Muscle layer of colon (tissue), 2 donors: ENCODE results near the gene PLAU.

Experiments used
- H3K27ac ChIP-seq: one replicate; pipeline ENCODE4 v1.7.0; 2013; ENCODE audit warnings: low read depth, mild to moderate bottlenecking, low read length, moderate library complexity
- H3K27me3 ChIP-seq, 2 donors: one replicate each; pipeline ENCODE4 v1.7.0; 2013; ENCODE audit warnings: low read length in 2 of 2, mild to moderate bottlenecking in 2 of 2; ENCODE audit not compliant: insufficient read depth in 2 of 2, control insufficient read depth in 1 of 2
- H3K36me3 ChIP-seq: one replicate; pipeline ENCODE4 v1.7.0; 2013; ENCODE audit warnings: mild to moderate bottlenecking, low read length; ENCODE audit not compliant: insufficient read depth
- H3K4me1 ChIP-seq: one replicate; pipeline ENCODE4 v1.7.0; 2013; ENCODE audit warnings: mild to moderate bottlenecking, low read length; ENCODE audit not compliant: insufficient read depth
- H3K4me3 ChIP-seq, 2 donors: one replicate each; pipeline ENCODE4 v1.7.0; 2013; ENCODE audit warnings: low read length in 2 of 2, low read depth in 1 of 2, mild to moderate bottlenecking in 1 of 2, moderate library complexity in 1 of 2
- H3K9ac ChIP-seq: one replicate; pipeline ENCODE4 v1.7.0; 2013; ENCODE audit warnings: low read length
- H3K9me3 ChIP-seq: one replicate; pipeline ENCODE4 v1.7.0; 2013; ENCODE audit warnings: mild to moderate bottlenecking, low read length
- donor health status: abdominal sarcoma.
- donor health status: Adenocarcinoma of cecum.

The PLAU gene

GRCh38 chr10:73902351-73902750, 8.6 kb upstream of the PLAU start:
- Histone ChIP-seq H3K4me3 (no peak overlapping the region), H3K9me3 (no peaks in the 10 kb centered on the region), H3K4me1 (peaks cover 17% of the 10 kb centered on the region)

GRCh38 chr10:73905256-73906020, 5.5 kb upstream of the PLAU start:
- Histone ChIP-seq H3K9me3 (no peaks in the 10 kb centered on the region), H3K27ac (peak overlapping the region; percentile 7), H3K4me1 (peaks cover 34% of the 10 kb centered on the region)

More at GRCh38 chr10:73902351-73902750, 8.6 kb upstream of the PLAU start:
- H3K36me3 ChIP-seq, result no peaks in the 10 kb centered on the region
- H3K9ac ChIP-seq, result no peak overlapping the region
- H3K27ac ChIP-seq, result no peak overlapping the region
- no peaks in the 10 kb centered on the region for H3K27me3 ChIP-seq

GRCh38 chr10:73906524-73907447, 4.1 kb upstream of the PLAU start:
- Histone ChIP-seq H3K36me3 (no peaks in the 10 kb centered on the region), H3K9ac (no peak overlapping the region), H3K27ac (peak overlapping the region; percentile 83), H3K27me3 (no peaks in the 10 kb centered on the region), H3K4me1 (peaks cover 42% of the 10 kb centered on the region), H3K9me3 (no peaks in the 10 kb centered on the region), H3K4me3 (no peak overlapping the region)

More at GRCh38 chr10:73905256-73906020, 5.5 kb upstream of the PLAU start:
- no peak overlapping the region for H3K4me3 ChIP-seq
- no peak overlapping the region for H3K9ac ChIP-seq
- no peaks in the 10 kb centered on the region for H3K27me3 ChIP-seq
- H3K36me3 ChIP-seq, result no peaks in the 10 kb centered on the region

GRCh38 chr10:73907841-73908517, 3.0 kb upstream of the PLAU start:
- no peak overlapping the region for H3K4me3 ChIP-seq
- H3K9me3 ChIP-seq, result no peaks in the 10 kb centered on the region
- H3K27ac ChIP-seq, result no peak overlapping the region
- H3K9ac ChIP-seq, result no peak overlapping the region
- H3K36me3 ChIP-seq, result no peaks in the 10 kb centered on the region
- H3K4me1 ChIP-seq, result peaks cover 46% of the 10 kb centered on the region
- H3K27me3 ChIP-seq, result no peaks in the 10 kb centered on the region

GRCh38 chr10:73908853-73909539, 1.9 kb upstream of the PLAU start:
- Histone ChIP-seq H3K27ac (peak overlapping the region; percentile 24), H3K27me3 (no peaks in the 10 kb centered on the region), H3K9me3 (no peaks in the 10 kb centered on the region), H3K4me1 (peaks cover 46% of the 10 kb centered on the region), H3K36me3 (no peaks in the 10 kb centered on the region), H3K4me3 (no peak overlapping the region), H3K9ac (no peak overlapping the region)

GRCh38 chr10:73909540-73910115, 1.3 kb upstream of the PLAU start:
- Histone ChIP-seq H3K27me3 (no peaks in the 10 kb centered on the region), H3K27ac (peak overlapping the region; percentile 24), H3K9ac (no peak overlapping the region), H3K9me3 (no peaks in the 10 kb centered on the region), H3K4me3 (no peak overlapping the region), H3K36me3 (no peaks in the 10 kb centered on the region), H3K4me1 (peaks cover 46% of the 10 kb centered on the region)

- no peaks in the 10 kb centered on the region for H3K36me3 ChIP-seq
- peak overlapping the region; percentile 74 to 88 for H3K4me3 ChIP-seq
- no peaks in the 10 kb centered on the region for H3K9me3 ChIP-seq
- H3K27me3 ChIP-seq, result no peaks in the 10 kb centered on the region
- peaks cover 46% of the 10 kb centered on the region for H3K4me1 ChIP-seq
- H3K9ac ChIP-seq, result no peak overlapping the region
- peak overlapping the region; percentile 16 for H3K27ac ChIP-seq
Measured at GRCh38 chr10:73910401-73910763, 550 bp upstream of the PLAU start.

GRCh38 chr10:73911553-73912004, 647 bp downstream of the PLAU start:
- Histone ChIP-seq H3K27me3 (no peaks in the 10 kb centered on the region), H3K9me3 (no peaks in the 10 kb centered on the region), H3K27ac (peak overlapping the region; percentile 16), H3K4me1 (peaks cover 36% of the 10 kb centered on the region), H3K9ac (peak overlapping the region; percentile 41), H3K4me3 (peak overlapping the region; percentile 74 to 88), H3K36me3 (no peaks in the 10 kb centered on the region)

GRCh38 chr10:73914036-73914435, 3.1 kb downstream of the PLAU start:
- H3K4me1 ChIP-seq, result peaks cover 18% of the 10 kb centered on the region

GRCh38 chr10:73915206-73915851, 4.4 kb downstream of the PLAU start:
- Histone ChIP-seq H3K27ac (no peak overlapping the region), H3K4me1 (peaks cover 24% of the 10 kb centered on the region), H3K9ac (no peak overlapping the region), H3K9me3 (no peaks in the 10 kb centered on the region), H3K36me3 (no peaks in the 10 kb centered on the region), H3K27me3 (no peaks in the 10 kb centered on the region), H3K4me3 (no peak overlapping the region)

More at GRCh38 chr10:73914036-73914435, 3.1 kb downstream of the PLAU start:
- H3K4me3 ChIP-seq, result no peak overlapping the region
- no peaks in the 10 kb centered on the region for H3K36me3 ChIP-seq
- no peak overlapping the region for H3K27ac ChIP-seq
- no peaks in the 10 kb centered on the region for H3K27me3 ChIP-seq
- no peak overlapping the region for H3K9ac ChIP-seq
- no peaks in the 10 kb centered on the region for H3K9me3 ChIP-seq
